Testis (tissue), 3 donors: Measurements from ENCODE around the gene GRK7. TPM values are rescaled to one million over a fixed set of nuclear protein-coding genes. Genes with fewer than 3 reads are reported as not detected.

ENCODE experiments used
- DNase-seq: peaks from one replicate; pipeline ENCODE4 v3.0.0-alpha.2; 2019
- H3K27ac ChIP-seq, 2 donors: fragments of 200-600 bp; sonication (generic); one replicate each; pipeline ENCODE4 v1.5.1; 2019
- H3K27me3 ChIP-seq: fragments of 200-600 bp; sonication (generic); one replicate; pipeline ENCODE4 v1.5.1; 2019
- H3K36me3 ChIP-seq: fragments of 200-600 bp; sonication (generic); one replicate; pipeline ENCODE4 v1.5.1; 2017; ENCODE audit warnings: low read depth; ENCODE audit errors: missing control alignments
- H3K4me1 ChIP-seq: fragments of 200-600 bp; sonication (generic); one replicate; pipeline ENCODE4 v1.5.1; 2019
- H3K4me3 ChIP-seq, 2 donors: fragments of 200-600 bp; sonication (generic); one replicate each; pipeline ENCODE4 v1.5.1; 2017 to 2019
- H3K9me3 ChIP-seq: fragments of 200-600 bp; sonication (generic); one replicate; pipeline ENCODE4 v1.5.1; 2017
- POLR2A ChIP-seq: fragments of 450-650 bp; IDR thresholded peaks from one replicate; pipeline ENCODE4 v1.6.1; 2017; ENCODE audit warnings: antibody characterized with exemption, mild to moderate bottlenecking, moderate library complexity
- WGBS, 2 donors: methylation state at CpG; one replicate each; pipeline ENCODE4 v1.1.5; 2018; 5-methylcytosine and 5-hydroxymethylcytosine counted together
- intact Hi-C: fragments of 100-400 bp; cut with DNase I; formaldehyde crosslinking; loops from one replicate; pipeline ENCODE4 v1.15.1; 2023; ENCODE audit warnings: low total_unique reads
- polyA plus RNA-seq: library from polyadenylated mRNA; stranded (reverse); fragments of 350-450 nt; fragmentation: Illumina TruSeq; extraction: RNeasy Lipid Tissue Mini Kit (QIAGEN cat#74804); gene quantifications from one replicate; pipeline ENCODE4 v1.2.3, GENCODE V29; 2014; ENCODE audit warnings: low read depth, low replicate concordance; ENCODE audit not compliant: insufficient read depth
- total RNA-seq, 2 donors: library from RNA; depleted of rRNA; stranded (reverse); fragments of >200 nt; gene quantifications; one replicate each; pipeline ENCODE4 v1.2.3, GENCODE V29; 2016
- TF ChIP-seq, protein P1 (sequence below), 3 experiments: fragments of 450-650 bp in 2 of 3; fragments of 200-600 bp in 1 of 3; sonication (generic) in 1 of 3; IDR thresholded peaks; one replicate each; pipeline ENCODE4 v1.5.1; 2016 to 2019; ENCODE audit warnings: antibody characterized with exemption in 3 of 3, mild to moderate bottlenecking in 2 of 3, moderate library complexity in 1 of 3

Gene GRK7
- total and polyA plus RNA-seq, 3 donors from 2014 or later = 0.12 to 0.31 TPM; not detected in 1

DNA sequence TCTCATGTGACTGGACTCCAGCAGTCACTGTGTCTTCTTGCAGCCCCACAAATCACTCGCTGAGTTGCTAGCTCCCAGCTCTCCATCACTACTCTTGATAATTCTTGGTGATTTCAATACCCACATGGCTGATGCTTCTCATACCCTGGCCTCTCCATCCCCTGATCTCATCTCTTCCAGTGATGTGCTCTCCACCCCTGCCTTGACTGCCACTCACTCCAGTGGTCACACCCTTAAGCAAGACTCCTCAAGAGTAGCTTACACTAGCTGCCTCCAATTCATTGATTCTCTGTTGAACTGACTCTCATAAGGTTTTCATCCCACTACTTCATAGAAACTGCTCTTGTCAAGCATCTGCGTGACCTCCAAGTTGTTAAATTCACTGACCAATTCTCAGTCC is 837 bp downstream of the GRK7 start:
- WGBS, 2 donors = 94% methylated on average over 2 of the region's 2 CpGs
- TF ChIP-seq POLR2A = no peak
- TF ChIP-seq, protein P1, sequence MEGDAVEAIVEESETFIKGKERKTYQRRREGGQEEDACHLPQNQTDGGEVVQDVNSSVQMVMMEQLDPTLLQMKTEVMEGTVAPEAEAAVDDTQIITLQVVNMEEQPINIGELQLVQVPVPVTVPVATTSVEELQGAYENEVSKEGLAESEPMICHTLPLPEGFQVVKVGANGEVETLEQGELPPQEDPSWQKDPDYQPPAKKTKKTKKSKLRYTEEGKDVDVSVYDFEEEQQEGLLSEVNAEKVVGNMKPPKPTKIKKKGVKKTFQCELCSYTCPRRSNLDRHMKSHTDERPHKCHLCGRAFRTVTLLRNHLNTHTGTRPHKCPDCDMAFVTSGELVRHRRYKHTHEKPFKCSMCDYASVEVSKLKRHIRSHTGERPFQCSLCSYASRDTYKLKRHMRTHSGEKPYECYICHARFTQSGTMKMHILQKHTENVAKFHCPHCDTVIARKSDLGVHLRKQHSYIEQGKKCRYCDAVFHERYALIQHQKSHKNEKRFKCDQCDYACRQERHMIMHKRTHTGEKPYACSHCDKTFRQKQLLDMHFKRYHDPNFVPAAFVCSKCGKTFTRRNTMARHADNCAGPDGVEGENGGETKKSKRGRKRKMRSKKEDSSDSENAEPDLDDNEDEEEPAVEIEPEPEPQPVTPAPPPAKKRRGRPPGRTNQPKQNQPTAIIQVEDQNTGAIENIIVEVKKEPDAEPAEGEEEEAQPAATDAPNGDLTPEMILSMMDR (IDR thresholded peaks at IDR 0.05) = no peak

DNA sequence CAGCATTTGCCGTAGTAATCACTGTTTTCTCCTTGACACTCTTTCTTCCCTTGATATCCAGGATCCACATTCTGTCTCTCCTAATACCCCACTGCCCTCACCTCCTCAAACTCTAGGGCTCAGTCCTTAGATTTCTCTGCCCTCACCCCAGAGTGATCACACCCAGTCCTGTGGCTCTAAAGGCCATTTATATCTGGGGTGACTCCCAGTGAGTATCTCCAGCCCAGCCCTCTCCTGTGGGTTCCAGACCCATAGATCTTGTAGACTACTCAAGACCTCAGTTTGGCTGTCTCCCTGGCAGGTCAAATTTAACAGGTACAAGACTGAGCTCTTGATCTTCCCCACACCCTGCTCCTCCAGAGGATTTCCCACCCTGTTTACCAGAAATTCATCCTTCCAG is 1.3 kb downstream of the GRK7 start:
- Histone ChIP-seq H3K27ac (no peak overlapping the region), H3K9me3 (no peaks in the 10 kb centered on the region), H3K4me3 (no peak overlapping the region), H3K36me3 (no peaks in the 10 kb centered on the region), H3K4me1 (no peaks in the 10 kb centered on the region), H3K27me3 (no peaks in the 10 kb centered on the region)
- TF ChIP-seq, protein P1 (IDR thresholded peaks at IDR 0.05) = no peak
- no peak for TF ChIP-seq POLR2A
- intact Hi-C loops = no loop called here
- 87 to 90% methylated on average over 1 of the region's 1 CpG for WGBS, 2 donors
- DNase-seq = no peak

More for the DNA sequence above, 837 bp downstream of the GRK7 start:
- no peak for DNase-seq
- H3K9me3 ChIP-seq = no peaks in the 10 kb centered on the region
- no peaks in the 10 kb centered on the region for H3K27me3 ChIP-seq
- no peaks in the 10 kb centered on the region for H3K36me3 ChIP-seq
- H3K4me1 ChIP-seq = no peaks in the 10 kb centered on the region
- H3K4me3 ChIP-seq = no peak overlapping the region
- intact Hi-C loops = no loop called here
- H3K27ac ChIP-seq = no peak overlapping the region

DNA sequence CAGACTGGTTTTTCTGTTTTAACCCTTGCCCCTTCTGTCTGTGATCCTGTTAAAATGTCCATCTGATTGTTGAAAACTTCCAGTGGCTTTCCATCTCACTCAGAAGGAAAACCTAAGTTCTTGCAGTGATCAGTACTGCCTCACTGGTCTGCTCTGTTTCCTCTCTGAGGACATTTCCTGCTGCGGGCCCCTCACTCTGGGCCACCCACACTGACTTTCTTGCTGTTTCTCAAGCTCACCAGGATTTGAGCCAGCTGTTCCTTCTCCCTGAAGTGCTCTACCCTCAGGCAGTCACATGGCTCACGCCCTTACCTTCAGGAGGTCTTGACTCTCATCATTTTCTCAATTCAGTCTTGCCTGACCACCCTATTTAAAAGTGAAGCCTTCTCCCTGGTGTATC is 1.8 kb downstream of the GRK7 start:
- Histone ChIP-seq H3K4me1 (no peaks in the 10 kb centered on the region), H3K4me3 (no peak overlapping the region), H3K36me3 (no peaks in the 10 kb centered on the region), H3K27me3 (no peaks in the 10 kb centered on the region), H3K9me3 (no peaks in the 10 kb centered on the region), H3K27ac (no peak overlapping the region)
- intact Hi-C loops = no loop called here
- DNase-seq = no peak
- no peak for TF ChIP-seq POLR2A
- TF ChIP-seq, protein P1 (IDR thresholded peaks at IDR 0.05) = no peak
- WGBS, 2 donors = 83 to 91% methylated on average over 2 of the region's 2 CpGs

DNA sequence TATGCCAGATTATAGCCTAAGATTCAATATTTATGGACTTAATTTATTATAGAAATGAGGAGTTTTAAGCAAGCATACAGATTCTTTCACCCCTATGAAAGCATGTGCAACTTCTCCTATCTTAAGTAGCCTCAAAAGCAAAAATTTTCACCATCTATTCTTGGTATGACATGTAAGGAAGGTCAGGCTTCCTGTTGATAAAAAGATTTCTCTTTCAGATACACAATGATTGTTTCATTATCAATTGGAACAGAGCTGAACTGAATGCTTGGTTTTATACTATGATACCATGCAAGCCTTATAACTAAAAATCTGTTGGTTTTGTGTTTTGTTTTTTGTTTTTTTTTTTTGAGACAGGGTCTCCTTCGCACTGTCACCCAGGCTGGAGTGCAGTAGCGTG is 3.9 kb downstream of the GRK7 start:
- 87 to 88% methylated on average over 2 of the region's 2 CpGs for WGBS, 2 donors
- Histone ChIP-seq H3K4me3 (no peak overlapping the region), H3K27me3 (no peaks in the 10 kb centered on the region), H3K36me3 (no peaks in the 10 kb centered on the region), H3K4me1 (no peaks in the 10 kb centered on the region), H3K9me3 (no peaks in the 10 kb centered on the region), H3K27ac (no peak overlapping the region)
- DNase-seq = no peak
- no peak for TF ChIP-seq POLR2A
- TF ChIP-seq, protein P1 (IDR thresholded peaks at IDR 0.05) = no peak
- intact Hi-C loops = no loop called here

DNA sequence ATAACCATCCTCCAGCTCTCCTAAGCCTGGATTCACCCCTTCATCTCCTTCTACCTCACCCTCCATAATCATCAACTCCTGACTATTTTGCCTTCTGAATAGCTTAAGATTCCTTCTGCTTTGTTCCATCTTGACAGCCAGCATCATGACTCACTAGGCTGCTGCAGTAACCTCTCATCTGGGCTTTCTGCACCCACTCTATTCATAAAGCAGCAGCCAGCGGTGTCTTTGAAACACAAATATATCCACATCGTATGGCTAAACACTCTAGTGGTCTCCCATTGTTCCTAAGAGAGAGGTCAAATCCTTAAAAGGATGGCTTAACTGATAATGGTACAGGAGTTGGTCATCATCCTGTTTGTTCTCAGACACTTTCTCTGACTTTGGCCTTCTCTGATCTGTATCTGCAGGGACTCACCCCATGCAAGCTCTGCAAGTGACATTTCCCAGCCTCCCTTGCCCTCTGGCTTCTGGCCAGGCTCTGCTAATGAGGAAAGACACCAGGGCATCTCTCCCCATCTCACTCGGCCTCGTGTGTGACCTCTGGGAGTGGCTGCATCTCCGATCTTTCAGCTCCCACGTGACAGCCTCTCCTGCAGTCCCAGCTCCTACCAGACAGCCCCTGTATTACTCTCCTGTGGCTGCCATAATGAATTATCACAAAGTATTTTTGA is 6.2 kb downstream of the GRK7 start:
- intact Hi-C loops = no loop called here
- Histone ChIP-seq H3K36me3 (no peaks in the 10 kb centered on the region), H3K27ac (no peak overlapping the region), H3K4me3 (no peak overlapping the region), H3K4me1 (no peaks in the 10 kb centered on the region), H3K27me3 (no peaks in the 10 kb centered on the region), H3K9me3 (no peaks in the 10 kb centered on the region)
- DNase-seq = no peak
- WGBS, 2 donors = 72 to 75% methylated on average over 6 of the region's 6 CpGs
- TF ChIP-seq, protein P1 (IDR thresholded peaks at IDR 0.05) = no peak
- no peak for TF ChIP-seq POLR2A
